HG03457 (cell line): ENCODE results near the gene METTL15.
"Not testable (repeated sequence)": the region's sequence is repeated elsewhere in the genome, so short reads cannot be mapped to it uniquely, and the experiment has no call there.

ENCODE experiments used
- ATAC-seq: cut with Tn5 transposase; IDR thresholded peaks from one replicate; pipeline ENCODE4 v1.9.1; 2021; ENCODE audit warnings: moderate number of reproducible peaks; ENCODE audit not compliant: unreplicated experiment

Gene METTL15, protein sequence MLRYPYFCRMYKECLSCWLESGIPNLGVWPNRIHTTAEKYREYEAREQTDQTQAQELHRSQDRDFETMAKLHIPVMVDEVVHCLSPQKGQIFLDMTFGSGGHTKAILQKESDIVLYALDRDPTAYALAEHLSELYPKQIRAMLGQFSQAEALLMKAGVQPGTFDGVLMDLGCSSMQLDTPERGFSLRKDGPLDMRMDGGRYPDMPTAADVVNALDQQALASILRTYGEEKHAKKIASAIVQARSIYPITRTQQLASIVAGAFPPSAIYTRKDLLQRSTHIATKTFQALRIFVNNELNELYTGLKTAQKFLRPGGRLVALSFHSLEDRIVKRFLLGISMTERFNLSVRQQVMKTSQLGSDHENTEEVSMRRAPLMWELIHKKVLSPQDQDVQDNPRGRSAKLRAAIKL

DNA sequence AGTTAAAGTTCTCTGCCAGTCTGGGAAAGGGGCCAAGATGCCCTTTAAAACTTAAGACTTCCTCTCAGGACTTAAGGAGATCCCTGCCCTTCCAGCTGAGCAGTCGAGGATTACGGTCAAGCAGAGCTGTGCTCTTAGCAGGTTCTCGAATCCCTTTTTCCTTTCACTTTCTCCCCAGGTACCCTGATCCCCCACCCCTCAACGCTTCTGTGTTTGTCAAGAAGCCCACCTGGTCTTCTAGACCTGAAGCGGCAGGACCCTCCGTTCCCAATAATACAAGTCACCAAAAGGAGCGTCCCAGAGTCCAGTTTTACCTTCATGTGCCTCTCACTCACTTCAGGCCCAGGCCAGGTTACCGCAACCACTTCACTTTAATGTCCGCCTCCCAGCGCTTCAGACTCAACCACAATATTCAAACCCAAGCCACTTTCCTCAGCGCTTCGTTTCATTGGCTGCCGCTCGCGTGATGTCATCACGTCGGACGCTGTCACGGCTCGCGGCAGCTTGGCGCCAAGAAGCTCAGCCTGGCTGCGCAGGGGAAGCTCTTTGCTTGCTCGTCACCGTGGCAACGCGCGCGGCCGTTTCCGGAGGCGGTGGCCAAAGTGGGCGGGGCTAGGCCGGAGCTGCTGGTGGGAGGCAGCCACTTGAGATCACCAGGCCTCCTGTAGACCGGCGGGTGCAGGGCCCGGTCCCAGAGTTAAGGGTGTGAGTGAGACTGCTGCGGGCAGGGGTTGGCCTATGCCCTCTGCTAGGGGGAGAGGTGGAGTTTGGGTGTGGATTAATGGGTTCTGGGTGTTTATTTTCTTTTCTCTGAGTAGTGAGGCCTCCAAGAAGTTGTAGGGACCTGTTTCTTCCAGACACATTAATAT lies at the start of gene METTL15, which contains the start of gene KIF18A:
Gene METTL15 (plus strand): TSS at position 639 of the 869 bp plus-strand sequence. CDS start 4,947 bp downstream, outside the sequence.
Gene KIF18A (minus strand): TSS at position 407 of the 869 bp plus-strand sequence. CDS start 10,209 bp downstream, outside the sequence.
- peak; percentile 96 for ATAC-seq

DNA sequence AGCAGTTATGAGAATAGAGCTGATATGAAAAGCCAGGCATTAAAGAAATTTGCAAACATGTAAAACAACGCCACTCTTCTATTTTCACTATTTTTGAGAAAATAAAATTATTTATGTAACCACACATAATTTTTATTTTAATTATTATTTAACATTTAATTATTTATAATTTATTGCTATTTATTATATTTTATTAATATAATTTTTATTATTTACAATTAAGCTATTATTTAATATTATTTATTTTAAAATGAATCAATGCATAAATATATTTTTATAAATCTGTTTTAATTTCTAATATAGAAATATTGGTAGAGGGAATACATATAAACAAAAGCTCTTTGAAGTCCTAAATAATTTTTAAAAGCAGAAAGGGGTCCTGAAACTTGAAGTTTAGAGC lies 36.9 kb upstream of the METTL15 start:
- ATAC-seq = no peak

DNA sequence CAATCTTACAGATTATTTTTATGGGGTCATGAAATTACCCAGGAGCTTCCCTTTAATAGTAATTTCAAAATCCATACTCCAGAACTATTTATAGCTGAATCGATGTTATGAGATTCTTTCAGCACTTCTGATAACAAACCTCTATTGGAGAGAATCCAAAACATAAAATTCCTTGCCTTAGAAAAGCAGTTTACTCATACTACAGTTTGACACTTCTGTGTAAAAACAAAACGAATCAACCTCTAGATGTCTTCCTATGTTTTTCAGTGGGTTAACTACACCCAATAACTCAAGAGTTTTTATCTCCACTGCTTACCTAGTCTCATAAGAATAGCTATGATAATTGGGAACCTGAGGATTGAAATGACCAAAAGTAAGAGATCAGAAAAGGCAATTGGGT lies 35.9 kb upstream of the METTL15 start:
- no peak for ATAC-seq

DNA sequence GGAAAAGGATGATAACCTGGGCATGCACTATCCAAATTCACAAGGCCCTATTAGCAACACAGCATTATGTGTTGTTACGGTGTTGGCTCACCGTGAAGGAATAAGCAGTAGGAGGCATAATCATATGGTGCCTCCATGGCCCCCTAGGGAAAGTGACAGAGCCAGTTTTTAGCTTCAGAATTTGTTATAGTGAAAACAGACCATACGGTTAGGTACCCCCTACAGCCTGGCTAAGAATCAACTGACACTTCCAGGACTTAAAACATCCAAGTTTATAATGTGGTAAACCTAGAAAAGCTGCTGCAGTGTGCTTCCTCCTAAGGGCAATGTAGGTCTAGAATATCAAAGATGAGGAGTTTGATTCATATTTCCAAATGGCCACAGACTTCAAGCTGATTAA lies 30.7 kb upstream of the METTL15 start:
- no peak for ATAC-seq

DNA sequence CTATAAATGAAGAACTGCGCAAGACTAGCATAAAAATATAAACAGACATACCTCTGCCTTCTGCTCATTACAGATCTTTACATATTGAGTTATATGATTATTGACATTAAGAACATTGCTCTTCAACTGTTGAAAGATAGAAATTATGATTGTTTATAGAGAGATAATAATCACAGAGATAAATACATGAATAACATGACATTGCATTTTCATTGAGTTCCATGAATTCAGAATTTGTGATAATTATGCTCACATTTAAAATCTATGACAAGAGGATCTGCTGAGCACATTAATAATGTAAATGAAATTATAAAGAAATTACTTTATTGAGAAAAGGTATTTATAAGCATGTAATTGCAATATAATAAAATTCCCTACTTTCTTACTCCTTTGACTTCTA lies 25.1 kb upstream of the METTL15 start:
- ATAC-seq = no peak

DNA sequence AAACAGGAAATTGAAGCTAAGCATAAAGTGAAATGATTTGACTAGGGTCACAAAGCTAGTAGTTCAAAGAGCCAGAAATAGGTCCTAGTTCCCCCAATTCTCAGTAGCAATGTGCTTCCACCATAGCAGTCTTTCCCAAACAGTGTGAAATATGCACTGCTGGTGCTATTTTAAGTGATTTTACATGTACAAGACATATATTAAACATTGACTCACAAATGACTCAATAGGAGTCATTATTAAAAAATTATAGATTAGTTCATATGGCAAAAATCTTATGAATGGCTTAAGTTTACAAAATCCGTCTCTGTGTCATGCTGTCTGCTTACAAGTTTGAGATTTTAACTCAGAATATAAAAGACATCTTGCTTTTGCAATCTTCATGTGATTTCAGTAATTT lies 21.6 kb upstream of the METTL15 start:
- no peak for ATAC-seq

DNA sequence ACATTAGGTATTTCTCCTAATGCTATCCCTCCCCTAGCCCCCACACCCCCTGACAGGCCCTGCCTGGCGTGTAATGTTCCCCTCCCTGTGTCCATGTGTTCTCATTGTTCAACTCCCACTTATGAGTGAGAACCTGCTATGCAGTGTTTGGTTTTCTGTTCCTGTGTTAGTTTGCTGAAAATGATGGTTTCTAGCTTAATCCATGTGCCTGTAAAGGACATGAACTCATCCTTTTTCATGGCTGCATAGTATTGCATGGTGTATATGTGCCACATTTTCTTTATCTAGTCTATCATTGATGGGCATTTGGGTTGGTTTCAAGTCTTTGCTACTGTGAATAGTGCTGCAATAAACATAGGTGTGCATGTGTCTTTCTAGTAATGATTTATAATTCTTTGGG lies 21.0 kb upstream of the METTL15 start:
- ATAC-seq = not testable (repeated sequence)

DNA sequence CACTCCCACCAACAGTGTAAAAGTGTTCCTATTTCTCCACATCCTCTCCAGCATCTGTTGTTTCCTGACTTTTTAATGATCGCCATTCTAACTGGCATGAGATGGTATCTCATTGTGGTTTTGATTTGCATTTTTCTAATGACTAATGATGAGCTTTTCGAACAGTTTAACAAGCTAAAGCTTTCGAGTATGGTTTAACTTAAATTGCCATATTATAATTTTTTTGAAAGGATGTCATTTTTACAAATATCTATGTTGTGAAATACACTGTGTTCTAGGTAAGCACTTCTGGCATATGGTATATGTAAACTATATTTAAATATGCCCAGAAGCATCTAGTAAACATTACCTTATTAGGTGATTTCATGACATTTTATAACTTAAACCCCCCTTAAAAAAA lies 20.5 kb upstream of the METTL15 start:
- ATAC-seq = not testable (repeated sequence)

DNA sequence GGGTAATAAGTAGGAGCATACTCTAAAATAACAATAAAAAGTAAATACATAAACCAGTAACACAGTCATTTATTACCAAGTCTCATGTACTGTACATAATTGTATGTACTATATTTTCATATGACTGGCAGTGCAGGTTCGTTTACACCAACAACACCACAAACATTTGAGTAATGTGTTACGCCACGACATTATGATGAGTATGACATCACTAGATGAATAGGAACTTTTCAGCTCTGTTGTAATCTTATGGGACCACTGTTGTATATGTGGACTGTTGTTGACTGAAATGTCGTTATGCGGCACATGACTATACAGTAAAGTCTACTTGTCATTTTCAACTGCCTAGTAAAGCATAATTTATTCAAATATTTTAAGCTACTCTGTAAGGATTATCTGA lies 18.8 kb upstream of the METTL15 start:
- ATAC-seq = no peak

DNA sequence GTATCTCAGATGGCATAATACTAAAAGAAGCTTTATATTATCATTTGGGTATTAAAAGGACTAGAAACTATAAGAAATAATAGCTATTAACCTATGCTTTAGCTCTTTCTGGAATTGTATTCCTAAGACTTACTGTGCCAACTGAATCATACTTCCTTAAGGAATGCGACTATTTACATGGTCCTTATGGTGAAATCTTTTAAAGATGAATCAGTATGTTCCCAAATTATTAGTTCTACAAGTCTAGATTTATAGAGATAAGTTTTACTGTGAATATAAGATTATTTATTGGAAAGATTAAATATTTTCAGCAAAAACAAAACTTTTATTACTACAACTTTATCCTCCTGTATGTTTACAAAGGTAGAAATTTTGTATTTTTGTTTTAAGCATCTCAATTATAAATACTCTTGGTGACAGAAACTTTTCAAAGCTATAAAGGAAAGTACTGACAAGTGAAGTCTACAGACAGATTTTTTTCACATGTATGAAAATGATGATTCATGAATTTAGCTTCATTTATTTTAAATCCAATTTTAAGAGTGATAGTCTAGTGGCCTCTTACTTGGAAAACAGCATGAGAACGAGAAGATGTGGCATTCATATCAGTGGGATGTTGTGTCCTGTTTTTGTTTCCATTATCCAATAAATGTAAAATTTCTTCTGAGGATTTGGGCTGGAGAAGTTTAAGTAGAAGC lies 18.0 kb upstream of the METTL15 start:
- no peak for ATAC-seq

DNA sequence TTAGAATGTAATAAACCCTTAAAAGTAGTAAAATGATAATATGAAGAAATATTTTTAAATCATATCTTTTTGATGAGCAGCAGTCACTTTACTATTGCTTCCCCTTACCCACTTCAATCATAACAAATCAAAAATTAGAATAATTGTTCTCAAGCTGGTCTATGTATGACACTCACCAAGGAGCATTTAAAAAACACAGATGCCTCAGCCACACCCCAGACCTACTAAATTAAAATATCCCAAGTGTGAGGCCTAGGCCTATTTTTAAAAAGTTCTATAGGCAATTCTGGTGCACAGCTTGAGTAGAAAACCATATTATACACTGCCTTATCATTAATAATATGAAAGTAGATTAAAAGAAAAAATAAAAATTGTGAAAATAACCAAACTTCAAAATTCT lies 15.4 kb upstream of the METTL15 start:
- no peak for ATAC-seq

DNA sequence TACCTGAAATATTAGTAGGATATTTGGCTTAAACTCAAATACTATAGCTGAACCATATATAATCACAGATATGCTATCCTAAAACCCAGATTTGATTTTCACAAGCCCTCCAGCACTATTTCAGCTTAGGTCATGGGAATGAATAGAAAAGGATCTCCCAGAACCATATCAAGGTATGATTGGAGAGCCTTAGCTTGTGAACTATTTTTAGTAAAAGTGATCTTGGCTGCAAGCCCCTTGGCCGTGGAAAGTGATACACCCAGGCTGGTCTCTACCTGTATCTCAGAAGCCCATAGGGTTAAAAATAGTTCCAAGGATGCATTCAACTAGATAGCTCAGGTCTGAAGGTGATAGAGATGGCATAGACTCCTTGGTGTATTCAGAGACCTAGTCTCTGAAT lies 9.9 kb upstream of the METTL15 start:
- no peak for ATAC-seq

DNA sequence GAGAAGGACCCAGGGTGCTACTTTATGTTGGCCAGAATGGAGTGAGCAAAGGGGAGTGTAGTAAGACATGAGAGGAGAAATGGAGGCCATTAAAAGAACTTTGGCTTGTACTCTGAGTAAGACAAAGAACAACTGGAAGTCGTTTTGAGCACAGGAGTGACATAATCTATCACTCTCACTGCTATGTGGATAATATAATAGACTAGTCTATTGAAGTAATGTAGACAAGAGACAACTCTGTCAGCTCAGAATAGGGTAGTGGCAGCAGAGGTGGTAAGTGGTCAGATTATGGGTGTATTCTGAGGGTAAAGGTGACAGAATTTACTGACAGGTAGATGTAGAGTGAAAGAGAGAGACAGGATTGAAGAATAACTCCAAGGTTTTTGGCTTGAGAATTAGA lies 8.5 kb upstream of the METTL15 start:
- ATAC-seq = no peak

DNA sequence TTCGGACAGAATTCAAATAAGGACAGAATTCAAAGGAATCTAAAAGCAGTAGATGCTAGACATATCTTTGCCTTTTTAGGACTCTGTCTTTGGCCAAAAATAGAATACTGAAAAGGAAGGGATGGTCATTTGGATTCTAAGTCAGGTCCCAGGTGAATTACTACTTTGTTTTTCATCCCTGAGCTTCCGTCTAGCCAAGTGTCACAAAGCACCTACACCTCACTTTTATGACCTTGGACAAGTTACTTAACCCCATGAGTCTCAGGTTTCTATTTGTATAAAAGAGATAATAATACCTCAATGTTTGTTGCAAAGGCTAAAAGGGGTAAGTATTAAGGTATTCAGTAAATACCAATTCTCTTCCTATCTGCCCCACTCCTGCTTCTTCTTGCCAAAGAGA lies 7.5 kb upstream of the METTL15 start:
- no peak for ATAC-seq

DNA sequence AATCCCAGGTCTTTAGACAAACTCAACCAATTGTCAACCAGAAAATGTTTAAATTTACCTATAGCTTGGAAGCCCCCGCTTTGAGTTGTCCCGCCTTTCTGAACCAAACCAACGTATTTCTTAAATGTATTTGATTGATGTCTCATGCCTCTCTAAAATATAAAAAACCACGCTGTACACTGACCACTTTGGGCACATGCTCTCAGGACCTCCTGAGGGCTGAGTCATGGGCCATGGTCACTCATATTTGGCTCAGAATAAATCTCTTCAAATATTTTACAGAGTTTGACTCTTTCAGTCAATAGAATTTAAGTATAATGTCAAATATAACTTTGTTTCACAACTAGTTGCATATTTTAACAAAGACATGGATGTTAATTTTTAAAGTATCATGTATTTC lies 5.9 kb upstream of the METTL15 start:
- ATAC-seq = not testable (repeated sequence)

DNA sequence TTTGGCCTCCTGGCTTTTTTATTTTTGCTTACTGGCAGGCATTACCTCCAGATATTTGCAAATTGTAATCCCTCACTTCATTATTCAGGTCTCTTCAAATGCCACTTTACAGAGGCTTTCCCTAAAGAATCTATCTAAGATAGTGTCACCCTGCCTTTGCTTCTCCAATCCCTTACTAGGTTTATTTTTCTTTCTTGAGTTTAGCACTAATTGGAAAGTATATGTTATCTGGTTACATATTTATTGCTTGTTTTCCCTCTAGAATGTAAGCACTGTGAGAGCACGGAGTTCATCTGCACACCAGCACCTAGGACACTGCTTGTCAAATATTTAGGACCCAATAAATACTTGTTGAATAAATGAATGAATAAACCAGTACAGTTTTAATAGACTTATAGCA lies 3.8 kb upstream of the METTL15 start:
- no peak for ATAC-seq

DNA sequence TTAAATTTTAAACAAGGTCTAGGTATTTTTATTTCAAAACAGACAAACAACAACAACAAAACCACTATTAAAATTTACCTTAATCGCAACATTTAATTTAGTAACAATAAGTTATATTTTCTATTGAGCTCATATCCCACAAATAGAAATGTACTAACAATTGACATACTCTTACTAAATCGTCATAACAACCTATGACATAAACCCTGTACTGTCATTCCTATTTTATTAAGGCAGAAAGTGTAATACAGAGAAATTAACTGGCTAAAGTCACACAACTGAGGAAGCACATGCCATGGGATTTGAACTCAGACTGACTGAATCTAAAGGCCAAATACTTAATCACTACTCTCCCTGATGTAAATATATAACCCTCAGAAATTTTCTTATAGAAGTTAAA lies 3.2 kb upstream of the METTL15 start:
- ATAC-seq = no peak

DNA sequence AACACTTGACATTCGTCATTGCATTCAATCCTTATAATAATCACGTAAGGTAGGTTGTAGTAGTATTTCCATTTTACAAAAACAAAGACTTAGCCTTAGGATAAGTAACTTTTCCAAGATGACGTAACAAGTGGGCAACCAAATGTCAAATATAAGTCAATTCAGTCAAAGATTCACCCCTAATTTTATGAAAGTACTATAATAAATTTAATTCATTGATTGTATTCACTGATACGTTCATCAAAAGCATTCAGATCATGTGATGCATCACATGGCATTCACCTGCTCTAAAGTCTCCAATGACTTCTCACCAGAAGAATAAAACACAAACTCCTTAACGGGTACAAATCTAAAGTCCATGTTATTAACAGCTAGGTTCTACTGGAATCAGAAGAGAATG lies 2.3 kb upstream of the METTL15 start:
- ATAC-seq = no peak

DNA sequence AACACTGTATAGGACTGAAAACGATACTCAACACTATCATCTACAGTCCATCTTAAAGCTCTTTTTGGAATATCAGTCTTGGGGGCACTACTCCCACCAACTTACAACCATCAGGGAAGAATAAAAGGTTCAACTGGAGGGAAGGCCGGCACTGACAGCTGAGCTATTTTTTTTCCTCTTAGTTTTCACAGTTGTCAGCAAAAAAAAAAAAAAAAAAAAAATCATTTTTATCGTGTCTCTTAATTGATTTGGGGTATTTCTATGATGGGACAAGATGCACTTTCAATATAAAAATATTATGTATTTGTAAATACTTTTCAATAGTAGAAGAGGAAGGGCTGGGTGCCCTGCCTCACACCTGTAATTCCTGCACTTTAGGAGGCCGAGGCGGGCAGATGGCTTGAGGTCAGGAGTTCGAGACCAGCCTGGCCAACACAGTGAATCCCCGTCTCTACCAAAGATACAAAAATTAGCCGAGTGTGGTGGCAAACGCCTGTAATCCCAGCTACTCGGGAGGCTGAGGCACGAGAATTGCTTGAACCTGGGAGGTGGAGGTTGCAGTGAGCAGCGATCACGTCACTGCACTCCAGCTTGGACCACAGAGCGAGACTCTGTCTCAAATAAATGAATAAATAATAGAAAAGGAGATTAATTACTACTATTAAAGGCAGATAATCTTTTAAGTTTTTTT lies 1.7 kb upstream of the METTL15 start:
- ATAC-seq = no peak

DNA sequence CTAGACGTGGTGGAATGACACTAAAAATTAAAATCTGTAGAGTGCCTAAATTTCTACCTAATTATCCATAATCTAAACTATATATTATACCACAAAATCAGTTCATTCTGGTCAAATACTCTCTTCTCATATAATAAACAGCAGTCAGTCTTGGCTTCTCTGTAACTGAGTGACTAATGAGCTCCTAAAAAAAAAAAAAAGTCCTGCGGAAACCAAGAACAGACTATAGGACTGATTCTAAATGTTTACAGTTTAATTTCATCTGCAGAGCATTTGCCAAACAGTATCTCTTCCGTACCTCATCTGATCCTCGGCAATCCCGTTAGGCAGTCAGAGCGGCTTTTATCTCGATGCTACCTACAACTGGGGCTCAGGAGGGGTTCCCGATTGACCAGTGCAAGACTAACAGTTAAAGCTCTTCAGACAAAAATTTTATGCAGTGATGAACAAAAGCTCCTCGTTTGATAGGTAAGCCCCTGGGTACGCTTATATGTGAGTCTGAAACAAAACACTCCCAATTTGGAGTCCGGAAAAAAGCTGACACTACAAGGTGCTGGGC lies 918 bp upstream of the METTL15 start:
- no peak for ATAC-seq
